GM18870 (cell line): Measurements from ENCODE around the gene ZNF638.
"Not testable (repeated sequence)": the region's sequence is repeated elsewhere in the genome, so short reads cannot be mapped to it uniquely, and the experiment has no call there.

Source experiments
- ATAC-seq: cut with Tn5 transposase; IDR thresholded peaks from one replicate; pipeline ENCODE4 v1.9.1; 2021; ENCODE audit warnings: moderate library complexity; ENCODE audit not compliant: unreplicated experiment

Gene ZNF638

DNA sequence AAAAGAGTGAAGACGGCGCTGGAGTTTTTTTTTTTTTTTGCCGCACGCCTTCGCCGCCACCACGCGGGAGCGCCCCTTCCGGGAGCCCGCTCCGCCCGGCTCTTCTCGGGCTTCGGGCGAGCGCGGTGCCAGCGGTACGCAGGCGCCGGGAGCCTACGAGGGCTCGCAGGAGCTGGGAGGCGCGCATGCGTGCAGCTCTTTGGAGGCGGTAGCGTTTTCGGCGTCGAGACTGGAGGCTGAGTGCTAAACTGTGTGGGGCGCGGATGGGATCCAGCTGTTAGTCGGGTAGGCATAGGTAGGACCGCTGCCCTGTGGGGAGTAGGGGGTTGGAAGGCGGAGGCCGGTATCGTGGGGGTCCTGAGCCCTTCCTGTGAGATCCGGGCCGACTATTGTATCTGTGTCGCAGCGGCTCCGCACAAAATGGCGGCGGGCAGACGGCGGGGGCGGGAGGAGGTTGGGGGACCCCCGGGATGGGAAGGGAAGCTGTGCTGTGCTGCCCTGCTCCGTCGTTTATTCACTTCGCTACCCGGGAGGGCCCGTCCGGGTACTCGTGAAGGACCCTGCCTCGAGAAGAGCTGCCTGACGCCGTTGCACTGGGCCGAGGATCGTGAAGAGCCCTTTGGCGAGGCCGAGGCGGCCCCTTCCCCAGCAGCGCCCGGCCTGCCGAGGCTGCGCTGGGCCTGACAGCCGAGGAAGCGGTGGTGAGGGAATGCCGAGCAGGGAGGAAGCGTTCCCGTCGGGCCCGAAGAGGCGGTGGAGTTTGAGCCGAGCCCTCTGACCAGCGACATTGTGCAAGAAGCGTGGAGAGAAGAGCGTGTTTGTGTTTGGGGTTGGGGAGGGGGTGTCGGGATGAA, at the start of gene ZNF638:
TSS of gene ZNF638 (plus strand) at position 202 of the 854 bp plus-strand sequence. CDS start 17,173 bp downstream, outside the sequence.
- ATAC-seq: peak; percentile 90

- ATAC-seq: no peak
These were observed 49.6 kb upstream of the ZNF638 start for GRCh38 chr2:71281950-71282349.

DNA sequence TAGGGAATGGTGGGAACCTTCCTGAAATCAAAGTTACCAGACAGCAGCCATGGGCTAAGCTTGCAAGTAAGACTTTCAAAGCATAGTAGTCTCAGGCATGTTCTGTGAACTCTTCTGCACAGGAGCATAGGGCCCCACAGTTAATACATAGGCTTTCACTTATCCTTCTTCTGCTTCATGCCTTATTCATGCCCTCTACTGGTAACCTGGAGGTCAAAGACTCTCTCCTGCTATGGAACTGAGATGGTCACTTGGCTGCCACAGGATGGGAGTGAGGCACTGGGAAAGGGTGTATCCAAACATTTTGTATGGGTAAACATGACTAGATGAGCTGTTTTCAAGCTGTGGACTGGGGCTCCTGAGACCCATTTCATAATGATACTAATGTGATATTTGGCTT, 49.1 kb upstream of the ZNF638 start:
- ATAC-seq: no peak

DNA sequence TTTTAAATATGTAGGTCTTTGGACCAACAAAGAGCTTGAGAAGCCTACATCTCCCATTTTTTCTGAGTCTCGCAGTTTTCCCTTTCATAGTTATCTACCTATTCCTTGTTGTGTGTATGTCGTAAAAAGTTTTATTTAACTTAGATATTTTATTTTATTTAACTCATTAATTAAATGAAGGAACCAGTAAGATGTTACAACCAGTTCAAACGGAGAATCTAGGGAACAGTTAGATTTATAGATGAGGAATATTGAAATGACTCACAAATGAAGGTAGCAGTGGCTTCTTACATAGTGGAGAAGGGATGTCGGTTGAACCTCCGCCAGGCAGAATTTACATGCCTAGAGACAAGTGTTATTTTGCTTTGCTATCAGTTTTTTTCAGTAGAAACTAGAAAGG, 48.5 kb upstream of the ZNF638 start:
- ATAC-seq: no peak

DNA sequence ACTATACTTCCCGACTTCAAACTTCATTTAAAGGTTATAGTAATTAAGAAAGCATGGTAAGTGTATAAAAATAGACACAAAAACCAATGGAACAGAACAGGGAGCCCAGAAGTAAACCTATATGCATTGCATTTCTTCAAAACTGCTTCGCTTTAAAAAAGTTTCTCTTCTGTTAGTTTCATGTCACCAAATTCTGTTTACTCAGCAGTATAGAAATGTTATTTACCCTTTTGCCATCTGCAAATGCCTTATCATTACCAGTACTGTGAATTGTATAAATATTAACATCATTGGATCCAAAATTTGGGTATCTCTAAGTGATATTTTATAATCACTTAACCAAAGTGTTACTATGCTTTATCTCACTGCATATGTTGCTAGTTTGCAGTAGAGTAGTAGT, 45.9 kb upstream of the ZNF638 start:
- ATAC-seq: no peak

DNA sequence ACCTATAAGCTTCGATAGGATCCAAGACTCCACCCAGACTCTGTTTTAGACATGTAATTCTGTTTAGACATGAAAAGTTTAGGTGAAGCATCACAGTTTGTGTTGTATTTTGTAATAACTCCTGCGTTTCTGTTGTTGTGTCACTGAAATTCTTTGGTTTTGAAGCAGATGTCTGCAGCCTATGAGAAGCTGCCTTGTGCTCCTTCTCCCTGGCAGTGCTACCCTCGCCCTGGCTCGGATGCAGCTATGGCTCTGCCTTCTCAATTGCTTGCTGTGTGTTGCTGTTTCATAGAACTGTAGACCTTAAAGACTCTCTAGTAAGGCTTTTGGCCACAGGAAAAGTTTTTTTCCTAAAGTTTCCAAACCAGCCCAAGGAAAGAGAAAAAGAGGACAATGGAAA, 40.2 kb upstream of the ZNF638 start:
- ATAC-seq: no peak

- no peak for ATAC-seq
These were observed 39.4 kb upstream of the ZNF638 start for GRCh38 chr2:71292159-71292558.

- no peak for ATAC-seq
These were observed 32.7 kb upstream of the ZNF638 start for GRCh38 chr2:71298914-71299313.

DNA sequence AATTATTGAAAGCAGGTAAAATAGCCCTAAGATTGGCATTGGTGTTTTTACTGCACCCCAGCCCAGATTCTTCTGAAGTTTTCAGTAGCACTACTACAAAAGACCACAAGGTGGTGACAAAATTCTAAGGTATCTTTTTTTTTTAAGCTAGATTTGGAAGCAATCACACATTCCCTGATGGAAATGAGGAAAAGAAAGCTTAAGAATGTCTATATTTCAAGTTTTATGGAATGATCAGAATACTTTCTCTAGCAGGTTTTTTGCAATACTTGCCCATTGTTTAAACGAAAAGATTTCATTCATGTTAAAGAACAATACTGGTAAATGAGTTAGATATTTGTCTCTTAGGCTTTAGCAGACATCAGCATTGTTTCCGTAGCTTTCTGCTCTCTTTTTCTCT, 32.1 kb upstream of the ZNF638 start:
- no peak for ATAC-seq

DNA sequence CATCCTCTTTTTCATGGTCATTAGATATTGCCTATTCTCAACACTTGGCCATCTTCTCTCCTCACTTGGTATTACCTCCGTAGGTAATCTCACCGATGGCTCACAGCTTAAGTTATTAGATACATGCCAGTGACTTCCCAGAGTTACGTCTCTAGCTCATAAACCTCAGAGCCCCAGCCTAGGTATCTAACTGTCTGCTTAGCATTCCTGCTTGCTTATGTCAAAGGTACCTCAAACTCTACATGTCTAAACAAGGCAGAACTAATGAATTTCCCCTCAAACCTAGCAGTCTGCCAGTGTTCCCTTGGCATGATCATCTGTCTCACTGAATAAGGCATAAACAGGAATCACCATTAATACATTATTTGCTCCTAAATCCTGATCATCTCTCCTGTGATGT, 27.7 kb upstream of the ZNF638 start:
- no peak for ATAC-seq

DNA sequence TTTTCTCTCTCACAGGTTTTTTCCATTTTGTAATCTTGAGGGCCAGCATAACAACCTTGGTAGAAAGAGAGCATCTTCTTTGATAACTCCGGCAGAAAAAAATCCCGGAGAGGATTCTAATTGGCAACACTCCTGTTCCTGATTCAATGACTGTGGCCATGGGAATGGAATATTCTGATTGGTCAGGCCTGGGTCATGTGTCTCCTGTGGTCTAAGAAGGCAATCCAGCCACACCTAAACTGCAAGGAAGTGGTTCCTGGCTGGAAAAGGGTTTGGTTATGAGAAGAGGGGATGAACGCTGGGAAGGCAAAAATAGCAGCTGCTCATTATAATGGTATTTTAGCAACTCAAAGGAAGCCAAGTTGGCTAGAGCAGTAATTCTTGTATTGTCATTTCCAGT, 24.8 kb upstream of the ZNF638 start:
- ATAC-seq: no peak

DNA sequence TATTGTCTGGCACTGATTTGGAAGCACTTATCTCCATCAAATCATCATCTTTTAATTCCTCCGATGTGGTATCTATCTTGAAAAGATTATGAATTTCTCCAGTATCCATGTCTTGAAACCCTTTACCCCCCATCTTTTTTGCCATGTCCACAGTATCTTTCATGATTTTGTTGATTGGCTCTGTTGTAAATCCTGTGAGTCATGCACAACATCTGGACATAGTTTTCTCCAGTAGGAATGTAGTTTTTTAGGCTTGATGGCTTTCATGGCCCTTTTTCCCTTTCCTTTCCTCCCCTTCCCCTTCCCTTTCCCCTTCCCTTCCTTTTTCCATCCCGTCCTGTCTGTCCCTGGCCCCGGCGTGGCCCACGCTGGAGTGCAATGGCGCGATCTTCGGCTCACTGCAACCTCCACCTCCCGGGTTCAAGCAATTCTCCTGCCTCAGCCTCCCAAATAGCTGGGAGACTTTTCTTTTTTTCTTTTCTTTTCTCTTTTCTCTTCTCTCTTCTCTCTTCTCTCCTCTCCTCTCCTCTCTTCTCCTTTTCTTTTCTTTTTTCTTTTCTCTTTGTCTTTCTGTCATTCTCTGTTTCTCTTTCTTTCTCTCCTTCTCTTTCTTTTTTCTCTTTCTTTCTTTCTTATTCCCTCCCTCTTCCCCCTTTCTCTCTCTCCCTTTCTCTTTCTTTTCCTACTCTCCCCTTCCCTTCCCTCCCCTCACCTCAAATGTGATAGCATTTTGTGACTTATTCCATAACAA, 18.4 kb upstream of the ZNF638 start:
- ATAC-seq: no peak

DNA sequence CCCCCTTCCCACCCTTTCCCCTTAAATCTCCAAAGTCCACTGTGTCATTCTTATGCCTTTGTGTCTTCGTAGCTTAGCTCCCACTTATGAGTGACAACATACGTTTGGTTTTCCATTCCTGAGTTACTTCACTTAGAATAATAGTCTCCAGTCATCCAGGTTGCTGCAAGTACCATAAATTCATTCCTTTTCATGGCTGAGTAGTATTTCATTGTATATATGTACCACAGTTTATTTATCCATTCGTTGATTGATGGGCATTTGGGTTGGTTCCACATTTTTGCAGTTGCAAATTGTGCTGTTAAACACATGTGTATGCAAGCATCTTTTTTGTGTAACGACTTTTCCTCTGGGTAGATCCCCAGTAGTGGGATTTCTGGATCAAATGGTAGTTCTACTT, 14.5 kb upstream of the ZNF638 start:
- ATAC-seq: no peak

DNA sequence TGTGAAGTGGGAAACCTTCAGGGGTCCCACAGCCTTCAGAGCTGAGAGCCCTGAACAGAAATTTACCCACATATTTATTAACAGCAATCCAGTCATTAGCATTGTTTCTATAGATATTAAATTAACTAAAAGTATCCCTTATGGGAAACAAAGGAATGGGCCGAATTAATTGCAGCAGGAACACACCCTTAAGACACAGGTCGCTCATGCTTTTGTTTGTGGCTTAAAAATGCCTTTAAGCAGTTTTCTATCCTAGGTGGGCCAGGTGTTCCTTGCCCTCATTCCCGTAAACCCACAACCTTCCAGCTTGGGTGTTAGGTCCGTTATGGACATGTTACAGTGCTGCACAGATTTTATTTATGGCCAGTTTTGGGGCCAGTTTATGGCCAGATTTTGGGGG, 13.7 kb upstream of the ZNF638 start:
- ATAC-seq: not testable (repeated sequence)

DNA sequence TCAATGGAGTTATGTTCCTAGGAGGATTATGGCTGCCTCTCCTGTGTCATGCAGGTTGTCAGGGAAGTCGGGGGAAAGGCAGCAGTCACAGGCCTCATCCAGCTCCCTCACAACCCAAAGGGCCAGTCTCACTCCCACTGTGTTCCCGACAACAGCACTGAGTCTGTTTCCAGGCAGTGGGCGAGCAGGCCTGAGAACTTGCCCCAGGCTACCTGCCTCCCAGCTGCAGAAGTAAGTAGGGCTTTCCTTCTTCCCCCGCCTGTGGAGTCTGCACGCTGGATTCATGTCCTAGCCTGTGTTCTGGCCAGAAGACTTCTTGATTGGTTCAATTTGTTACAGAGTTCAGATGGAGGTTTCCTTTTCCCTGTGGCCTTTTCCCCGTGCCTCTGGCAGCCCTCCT, 8.2 kb upstream of the ZNF638 start:
- ATAC-seq: no peak

DNA sequence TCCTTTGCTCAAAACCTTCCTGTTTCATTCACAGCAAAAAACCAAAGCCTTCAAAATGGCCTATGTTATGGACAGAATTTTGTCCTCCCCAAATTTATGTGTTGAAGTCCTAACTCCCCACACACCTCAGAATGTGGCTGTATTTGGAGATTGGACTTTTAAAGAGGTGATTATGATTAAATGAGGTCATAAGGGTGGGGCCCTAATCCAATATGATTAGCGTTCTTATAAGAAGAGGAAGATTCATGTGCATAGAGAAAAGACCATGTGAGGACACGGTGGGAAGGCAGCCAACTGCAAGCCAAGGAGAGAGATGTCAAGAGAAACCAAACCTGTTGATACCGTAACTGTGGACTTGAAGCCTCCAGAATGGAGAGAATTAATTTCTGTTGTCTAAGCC, 4.6 kb upstream of the ZNF638 start:
- no peak for ATAC-seq

DNA sequence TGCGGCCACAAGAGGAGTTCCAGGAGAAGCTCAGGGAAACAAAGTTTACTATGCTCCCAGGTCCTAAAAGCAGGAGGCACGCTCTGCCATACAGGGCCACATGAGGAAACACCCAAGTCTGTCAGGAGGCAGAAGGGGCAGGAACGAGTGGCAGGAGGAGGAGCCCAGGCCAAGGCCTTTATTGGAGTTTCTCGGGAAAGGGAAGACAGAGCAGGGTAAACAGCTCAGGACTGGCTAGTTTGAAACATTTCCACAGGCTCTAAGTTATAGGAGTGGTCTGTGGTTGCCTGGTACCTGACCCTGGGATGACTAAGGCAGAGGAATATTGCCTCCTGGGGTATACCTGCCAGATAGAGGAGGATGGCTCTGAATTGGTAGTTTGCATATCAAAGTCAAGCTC, 3.7 kb upstream of the ZNF638 start:
- ATAC-seq: no peak

- no peak for ATAC-seq
These were observed 1.4 kb upstream of the ZNF638 start for GRCh38 chr2:71330155-71330554.

GRCh38 chr2:71330585-71331330, 824 bp upstream of the ZNF638 start:
- ATAC-seq: no peak

DNA sequence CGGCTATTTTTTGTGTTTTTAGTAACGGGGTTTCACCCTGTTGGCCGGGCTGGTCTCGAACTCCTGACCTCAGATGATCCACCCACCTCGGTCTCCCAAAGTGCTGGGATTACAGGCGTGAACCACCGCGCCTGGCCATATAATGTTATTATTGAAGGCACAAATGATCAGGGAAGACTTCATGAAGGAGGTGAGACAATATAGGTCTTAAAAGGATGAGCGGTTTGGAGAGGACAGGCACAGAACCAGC, 326 bp upstream of the ZNF638 start:
- ATAC-seq: not testable (repeated sequence)

DNA sequence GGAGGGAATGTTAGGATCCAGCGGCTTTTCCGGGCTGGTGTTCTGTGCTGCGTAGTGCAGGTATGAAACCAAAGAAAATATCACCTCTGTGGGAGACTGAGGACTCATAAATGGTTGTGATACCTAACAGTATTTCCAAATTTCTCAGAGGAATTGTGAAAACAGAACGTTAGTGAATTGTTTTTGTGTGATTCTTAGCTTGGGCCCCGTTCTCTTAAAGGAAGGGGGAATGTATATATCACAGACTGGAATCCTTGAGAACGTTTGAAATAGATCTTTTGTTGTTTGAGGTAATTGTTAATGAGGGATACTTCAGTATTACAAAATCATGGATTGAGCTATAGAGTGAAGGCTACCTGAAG, 834 bp downstream of the ZNF638 start:
- no peak for ATAC-seq

- no peak for ATAC-seq
These were observed 2.0 kb downstream of the ZNF638 start for GRCh38 chr2:71333619-71334018.
